Hepatocyte (in vitro differentiated cells): ENCODE data around the gene BLOC1S4.

Experiments
- EZH2 ChIP-seq: fragments of 200-600 bp; sonication (generic); IDR thresholded peaks from 2 replicates; pipeline ENCODE4 v1.6.1; 2016; ENCODE audit warnings: antibody characterized with exemption, mild to moderate bottlenecking, borderline replicate concordance
- TF ChIP-seq, protein P1 (sequence below): fragments of 200-600 bp; sonication (generic); IDR thresholded peaks from 2 replicates; pipeline ENCODE4 v1.5.1; 2016; ENCODE audit warnings: antibody characterized with exemption, mild to moderate bottlenecking; ENCODE audit not compliant: poor library complexity

DNA sequence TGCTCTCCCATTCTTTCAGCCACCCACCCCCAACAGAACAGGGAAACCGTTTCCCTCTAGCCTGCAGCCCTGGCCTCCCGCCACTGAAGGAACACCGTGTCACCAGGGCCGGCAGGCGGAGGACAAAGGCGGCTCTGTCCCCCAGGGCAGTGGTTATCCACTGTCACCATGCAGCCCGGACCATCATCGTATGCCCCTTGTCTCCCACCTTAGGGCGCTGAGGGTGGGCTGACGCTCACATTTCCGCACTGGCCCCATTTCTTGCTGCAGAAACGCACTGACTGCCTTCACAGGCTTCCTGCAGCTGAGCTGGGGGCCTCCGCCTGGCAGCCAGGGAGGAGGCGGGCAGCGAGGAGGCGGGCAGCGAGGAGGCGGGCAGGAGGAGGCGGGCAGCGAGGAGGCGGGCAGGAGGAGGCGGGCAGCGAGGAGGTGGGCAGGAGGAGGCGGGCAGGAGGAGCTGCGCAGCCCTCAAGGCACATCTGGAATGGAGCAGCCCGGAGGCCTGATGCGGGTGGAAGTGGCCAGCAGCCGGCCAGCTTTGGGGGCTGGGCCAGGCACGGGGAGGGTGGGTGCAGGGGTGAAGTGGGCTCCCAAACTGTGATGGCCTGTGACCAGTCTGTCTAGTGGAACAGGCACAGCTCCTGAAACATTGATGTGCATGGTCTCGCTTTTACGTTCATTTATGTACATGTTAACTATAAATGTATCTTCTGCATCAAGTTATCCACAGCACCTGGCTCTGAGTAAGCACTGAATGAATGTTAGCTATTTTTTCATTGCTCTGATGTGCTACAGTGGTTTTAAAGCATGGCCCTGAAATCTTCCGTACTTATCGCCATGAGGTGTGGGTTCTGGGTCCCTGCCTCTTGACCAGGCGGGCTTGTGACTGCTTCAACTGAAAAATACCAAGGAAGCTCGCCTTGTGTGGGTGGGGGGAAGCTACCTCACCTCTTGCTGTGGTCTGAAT, 46.0 kb downstream of the BLOC1S4 start:
- TF ChIP-seq EZH2: no peak
- TF ChIP-seq, protein P1, sequence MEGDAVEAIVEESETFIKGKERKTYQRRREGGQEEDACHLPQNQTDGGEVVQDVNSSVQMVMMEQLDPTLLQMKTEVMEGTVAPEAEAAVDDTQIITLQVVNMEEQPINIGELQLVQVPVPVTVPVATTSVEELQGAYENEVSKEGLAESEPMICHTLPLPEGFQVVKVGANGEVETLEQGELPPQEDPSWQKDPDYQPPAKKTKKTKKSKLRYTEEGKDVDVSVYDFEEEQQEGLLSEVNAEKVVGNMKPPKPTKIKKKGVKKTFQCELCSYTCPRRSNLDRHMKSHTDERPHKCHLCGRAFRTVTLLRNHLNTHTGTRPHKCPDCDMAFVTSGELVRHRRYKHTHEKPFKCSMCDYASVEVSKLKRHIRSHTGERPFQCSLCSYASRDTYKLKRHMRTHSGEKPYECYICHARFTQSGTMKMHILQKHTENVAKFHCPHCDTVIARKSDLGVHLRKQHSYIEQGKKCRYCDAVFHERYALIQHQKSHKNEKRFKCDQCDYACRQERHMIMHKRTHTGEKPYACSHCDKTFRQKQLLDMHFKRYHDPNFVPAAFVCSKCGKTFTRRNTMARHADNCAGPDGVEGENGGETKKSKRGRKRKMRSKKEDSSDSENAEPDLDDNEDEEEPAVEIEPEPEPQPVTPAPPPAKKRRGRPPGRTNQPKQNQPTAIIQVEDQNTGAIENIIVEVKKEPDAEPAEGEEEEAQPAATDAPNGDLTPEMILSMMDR: no peak
